WTC11 (cell line): ENCODE measurements around the gene MCRIP2.

Source experiments
- ELF4 ChIP-seq: sonication (generic); formaldehyde crosslinking; IDR thresholded peaks from 2 replicates; pipeline ENCODE4 v1.8.1; 2022; ENCODE audit warnings: low read depth, mild to moderate bottlenecking, moderate library complexity, missing genetic modification reagents
- FOXJ3 ChIP-seq: sonication (generic); formaldehyde crosslinking; IDR thresholded peaks from 2 replicates; pipeline ENCODE4 v1.9.0; 2021; ENCODE audit warnings: missing genetic modification reagents, mild to moderate bottlenecking, borderline replicate concordance
- FOXP1 ChIP-seq: sonication (generic); formaldehyde crosslinking; IDR thresholded peaks from 2 replicates; pipeline ENCODE4 v1.8.0; 2022; ENCODE audit warnings: missing genetic modification reagents, mild to moderate bottlenecking, moderate library complexity, borderline replicate concordance
- NR1H2 ChIP-seq: sonication (generic); formaldehyde crosslinking; IDR thresholded peaks from 2 replicates; pipeline ENCODE4 v1.9.0; 2021; ENCODE audit warnings: mild to moderate bottlenecking, moderate library complexity, missing genetic modification reagents
- NR2C2 ChIP-seq: sonication (generic); formaldehyde crosslinking; IDR thresholded peaks from 2 replicates; pipeline ENCODE4 v1.8.0; 2022; ENCODE audit warnings: mild to moderate bottlenecking, missing genetic modification reagents
- NR3C1 ChIP-seq: sonication (generic); formaldehyde crosslinking; conservative IDR thresholded peaks from 2 replicates; pipeline ENCODE4 v1.8.1; 2023; ENCODE audit warnings: low read depth, mild to moderate bottlenecking, missing genetic modification reagents
- SP1 ChIP-seq: sonication (generic); formaldehyde crosslinking; conservative IDR thresholded peaks from 2 replicates; pipeline ENCODE4 v1.8.1; 2022; ENCODE audit warnings: missing genetic modification reagents
- ZNF138 ChIP-seq: sonication (generic); formaldehyde crosslinking; conservative IDR thresholded peaks from 2 replicates; pipeline ENCODE4 v1.8.1; 2022; ENCODE audit warnings: mild to moderate bottlenecking, moderate library complexity, missing genetic modification reagents
- TF ChIP-seq, protein P1 (sequence below): fragments of 200-600 bp; IDR thresholded peaks from 2 replicates; pipeline ENCODE4 v1.8.0; 2022; ENCODE audit warnings: antibody characterized with exemption
- TF ChIP-seq, protein P2 (sequence below): fragments of 250-450 bp; sonication (Bioruptor Pico); IDR thresholded peaks from 2 replicates; pipeline ENCODE4 v1.9.0; 2021; ENCODE audit warnings: moderate library complexity, mild to moderate bottlenecking, inconsistent platforms, borderline replicate concordance
- TF ChIP-seq, protein P3 (sequence below): sonication (generic); formaldehyde crosslinking; IDR thresholded peaks from 2 replicates; pipeline ENCODE4 v1.8.1; 2023; ENCODE audit warnings: mild to moderate bottlenecking, missing genetic modification reagents, borderline replicate concordance
- TF ChIP-seq, protein P4 (sequence below): sonication (generic); formaldehyde crosslinking; IDR thresholded peaks from 2 replicates; pipeline ENCODE4 v1.8.0; 2022; ENCODE audit warnings: mild to moderate bottlenecking, missing genetic modification reagents
- TF ChIP-seq, protein P5 (sequence below): sonication (generic); formaldehyde crosslinking; IDR thresholded peaks from 2 replicates; pipeline ENCODE4 v1.8.1; 2023; ENCODE audit warnings: mild to moderate bottlenecking, missing genetic modification reagents, moderate library complexity

DNA sequence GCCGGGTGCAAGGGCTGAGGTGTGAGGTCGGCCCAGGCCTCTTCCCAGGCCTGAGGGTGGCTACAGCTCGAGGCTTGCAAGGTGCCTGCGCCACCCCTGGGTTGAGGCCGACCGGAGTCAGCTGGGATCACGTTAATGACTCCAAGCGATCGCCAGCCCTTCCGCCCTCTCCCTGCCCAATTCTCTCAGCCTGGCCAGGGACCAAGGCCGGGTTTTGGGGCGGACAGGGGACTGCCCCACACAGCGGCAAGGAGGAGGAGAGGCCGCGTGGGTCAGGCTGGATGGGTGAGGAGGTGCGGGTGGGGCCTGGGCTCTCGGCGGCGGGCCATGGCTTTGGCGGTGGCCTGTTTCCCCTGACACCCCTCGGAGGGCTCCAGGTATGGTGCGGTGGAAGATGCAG is 51.7 kb downstream of the MCRIP2 start:
- TF ChIP-seq, protein P1, sequence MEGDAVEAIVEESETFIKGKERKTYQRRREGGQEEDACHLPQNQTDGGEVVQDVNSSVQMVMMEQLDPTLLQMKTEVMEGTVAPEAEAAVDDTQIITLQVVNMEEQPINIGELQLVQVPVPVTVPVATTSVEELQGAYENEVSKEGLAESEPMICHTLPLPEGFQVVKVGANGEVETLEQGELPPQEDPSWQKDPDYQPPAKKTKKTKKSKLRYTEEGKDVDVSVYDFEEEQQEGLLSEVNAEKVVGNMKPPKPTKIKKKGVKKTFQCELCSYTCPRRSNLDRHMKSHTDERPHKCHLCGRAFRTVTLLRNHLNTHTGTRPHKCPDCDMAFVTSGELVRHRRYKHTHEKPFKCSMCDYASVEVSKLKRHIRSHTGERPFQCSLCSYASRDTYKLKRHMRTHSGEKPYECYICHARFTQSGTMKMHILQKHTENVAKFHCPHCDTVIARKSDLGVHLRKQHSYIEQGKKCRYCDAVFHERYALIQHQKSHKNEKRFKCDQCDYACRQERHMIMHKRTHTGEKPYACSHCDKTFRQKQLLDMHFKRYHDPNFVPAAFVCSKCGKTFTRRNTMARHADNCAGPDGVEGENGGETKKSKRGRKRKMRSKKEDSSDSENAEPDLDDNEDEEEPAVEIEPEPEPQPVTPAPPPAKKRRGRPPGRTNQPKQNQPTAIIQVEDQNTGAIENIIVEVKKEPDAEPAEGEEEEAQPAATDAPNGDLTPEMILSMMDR = no peak
- TF ChIP-seq FOXP1 (CRISPR knock-in tag) (no peak), ZNF138 (CRISPR knock-in tag) (no peak), ELF4 (no peak), SP1 (no peak), NR2C2 (CRISPR knock-in tag) (no peak), NR3C1 (CRISPR knock-in tag) (no peak), NR1H2 (no peak), FOXJ3 (no peak)
- TF ChIP-seq, protein P2, sequence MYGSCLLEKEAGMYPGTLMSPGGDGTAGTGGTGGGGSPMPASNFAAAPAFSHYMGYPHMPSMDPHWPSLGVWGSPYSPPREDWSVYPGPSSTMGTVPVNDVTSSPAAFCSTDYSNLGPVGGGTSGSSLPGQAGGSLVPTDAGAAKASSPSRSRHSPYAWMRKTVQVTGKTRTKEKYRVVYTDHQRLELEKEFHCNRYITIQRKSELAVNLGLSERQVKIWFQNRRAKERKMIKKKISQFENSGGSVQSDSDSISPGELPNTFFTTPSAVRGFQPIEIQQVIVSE (CRISPR knock-in tag) = no peak
- TF ChIP-seq, protein P3, sequence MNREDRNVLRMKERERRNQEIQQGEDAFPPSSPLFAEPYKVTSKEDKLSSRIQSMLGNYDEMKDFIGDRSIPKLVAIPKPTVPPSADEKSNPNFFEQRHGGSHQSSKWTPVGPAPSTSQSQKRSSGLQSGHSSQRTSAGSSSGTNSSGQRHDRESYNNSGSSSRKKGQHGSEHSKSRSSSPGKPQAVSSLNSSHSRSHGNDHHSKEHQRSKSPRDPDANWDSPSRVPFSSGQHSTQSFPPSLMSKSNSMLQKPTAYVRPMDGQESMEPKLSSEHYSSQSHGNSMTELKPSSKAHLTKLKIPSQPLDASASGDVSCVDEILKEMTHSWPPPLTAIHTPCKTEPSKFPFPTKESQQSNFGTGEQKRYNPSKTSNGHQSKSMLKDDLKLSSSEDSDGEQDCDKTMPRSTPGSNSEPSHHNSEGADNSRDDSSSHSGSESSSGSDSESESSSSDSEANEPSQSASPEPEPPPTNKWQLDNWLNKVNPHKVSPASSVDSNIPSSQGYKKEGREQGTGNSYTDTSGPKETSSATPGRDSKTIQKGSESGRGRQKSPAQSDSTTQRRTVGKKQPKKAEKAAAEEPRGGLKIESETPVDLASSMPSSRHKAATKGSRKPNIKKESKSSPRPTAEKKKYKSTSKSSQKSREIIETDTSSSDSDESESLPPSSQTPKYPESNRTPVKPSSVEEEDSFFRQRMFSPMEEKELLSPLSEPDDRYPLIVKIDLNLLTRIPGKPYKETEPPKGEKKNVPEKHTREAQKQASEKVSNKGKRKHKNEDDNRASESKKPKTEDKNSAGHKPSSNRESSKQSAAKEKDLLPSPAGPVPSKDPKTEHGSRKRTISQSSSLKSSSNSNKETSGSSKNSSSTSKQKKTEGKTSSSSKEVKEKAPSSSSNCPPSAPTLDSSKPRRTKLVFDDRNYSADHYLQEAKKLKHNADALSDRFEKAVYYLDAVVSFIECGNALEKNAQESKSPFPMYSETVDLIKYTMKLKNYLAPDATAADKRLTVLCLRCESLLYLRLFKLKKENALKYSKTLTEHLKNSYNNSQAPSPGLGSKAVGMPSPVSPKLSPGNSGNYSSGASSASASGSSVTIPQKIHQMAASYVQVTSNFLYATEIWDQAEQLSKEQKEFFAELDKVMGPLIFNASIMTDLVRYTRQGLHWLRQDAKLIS (CRISPR knock-in tag) = no peak
- TF ChIP-seq, protein P4, sequence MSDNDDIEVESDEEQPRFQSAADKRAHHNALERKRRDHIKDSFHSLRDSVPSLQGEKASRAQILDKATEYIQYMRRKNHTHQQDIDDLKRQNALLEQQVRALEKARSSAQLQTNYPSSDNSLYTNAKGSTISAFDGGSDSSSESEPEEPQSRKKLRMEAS = no peak
- TF ChIP-seq, protein P5, sequence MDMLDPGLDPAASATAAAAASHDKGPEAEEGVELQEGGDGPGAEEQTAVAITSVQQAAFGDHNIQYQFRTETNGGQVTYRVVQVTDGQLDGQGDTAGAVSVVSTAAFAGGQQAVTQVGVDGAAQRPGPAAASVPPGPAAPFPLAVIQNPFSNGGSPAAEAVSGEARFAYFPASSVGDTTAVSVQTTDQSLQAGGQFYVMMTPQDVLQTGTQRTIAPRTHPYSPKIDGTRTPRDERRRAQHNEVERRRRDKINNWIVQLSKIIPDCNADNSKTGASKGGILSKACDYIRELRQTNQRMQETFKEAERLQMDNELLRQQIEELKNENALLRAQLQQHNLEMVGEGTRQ = no peak
